GM18868 (cell line): Measurements from ENCODE around the gene FBXL19.

Experiments used
- ATAC-seq: cut with Tn5 transposase; IDR thresholded peaks from one replicate; pipeline ENCODE4 v1.9.1; 2021; ENCODE audit warnings: mild to moderate bottlenecking, moderate library complexity; ENCODE audit not compliant: unreplicated experiment

FBXL19 gene

DNA sequence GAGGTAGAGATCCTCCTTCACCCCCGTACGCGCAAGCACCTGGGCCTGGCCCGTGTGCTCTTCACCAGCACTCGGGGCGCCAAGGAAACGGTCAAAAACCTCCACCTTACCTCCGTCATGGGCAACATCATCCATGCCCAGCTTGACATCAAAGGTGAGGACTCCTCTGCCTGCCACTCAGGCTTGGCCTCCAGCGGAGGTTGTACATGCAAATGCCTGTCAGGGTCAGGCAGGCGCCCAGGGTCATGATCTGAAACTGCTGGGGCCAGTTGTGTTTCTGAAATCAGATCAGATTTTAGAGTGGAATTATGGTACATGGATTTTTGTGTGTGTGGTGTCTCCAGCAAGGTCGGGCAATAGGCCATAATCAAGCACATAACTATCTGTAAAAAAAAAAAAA, 38.0 kb downstream of the FBXL19 start:
- ATAC-seq = no peak

DNA sequence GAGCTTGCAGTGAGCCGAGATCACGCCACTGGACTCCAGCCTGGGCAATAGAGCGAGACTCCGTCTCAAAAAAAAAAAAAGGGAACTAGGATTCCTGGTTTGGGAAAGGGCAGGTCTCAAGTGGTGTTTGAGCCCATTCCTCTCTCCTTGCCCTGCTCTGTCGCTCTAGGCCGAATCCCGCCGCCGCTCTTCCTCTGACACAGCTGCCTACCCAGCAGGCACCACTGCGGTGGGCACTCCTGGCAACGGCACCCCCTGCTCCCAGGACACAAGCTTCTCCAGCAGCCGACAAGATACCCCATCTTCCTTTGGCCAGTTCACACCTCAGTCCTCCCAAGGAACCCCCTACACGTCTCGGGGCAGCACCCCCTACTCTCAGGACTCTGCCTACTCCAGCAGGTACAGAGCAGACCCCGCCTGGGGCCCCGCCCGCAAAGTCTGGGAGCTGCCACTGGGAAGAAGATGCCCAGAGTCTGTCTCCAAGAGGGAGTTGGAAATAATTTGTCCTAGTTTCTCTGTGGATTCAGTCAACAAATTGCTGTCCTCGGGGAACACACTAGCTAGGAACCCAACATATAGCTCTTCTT, 40.6 kb downstream of the FBXL19 start:
- ATAC-seq = no peak

DNA sequence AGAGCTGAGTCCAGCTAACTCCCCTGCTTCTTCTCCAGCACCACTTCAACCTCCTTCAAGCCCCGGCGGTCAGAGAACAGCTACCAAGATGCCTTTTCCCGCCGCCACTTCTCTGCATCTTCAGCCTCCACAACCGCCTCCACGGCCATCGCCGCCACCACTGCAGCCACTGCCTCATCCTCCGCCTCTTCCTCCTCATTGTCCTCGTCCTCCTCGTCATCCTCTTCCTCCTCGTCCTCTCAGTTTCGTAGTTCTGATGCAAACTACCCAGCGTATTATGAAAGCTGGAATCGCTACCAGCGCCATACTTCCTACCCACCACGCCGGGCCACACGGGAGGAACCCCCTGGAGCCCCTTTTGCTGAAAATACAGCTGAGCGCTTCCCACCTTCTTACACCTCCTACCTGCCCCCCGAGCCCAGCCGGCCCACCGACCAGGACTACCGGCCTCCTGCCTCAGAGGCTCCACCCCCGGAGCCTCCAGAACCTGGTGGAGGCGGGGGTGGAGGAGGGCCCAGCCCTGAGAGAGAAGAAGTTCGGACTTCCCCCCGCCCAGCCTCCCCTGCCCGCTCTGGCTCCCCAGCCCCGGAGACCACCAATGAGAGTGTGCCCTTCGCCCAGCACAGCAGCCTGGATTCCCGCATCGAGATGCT, 41.3 kb downstream of the FBXL19 start:
- ATAC-seq = no peak

DNA sequence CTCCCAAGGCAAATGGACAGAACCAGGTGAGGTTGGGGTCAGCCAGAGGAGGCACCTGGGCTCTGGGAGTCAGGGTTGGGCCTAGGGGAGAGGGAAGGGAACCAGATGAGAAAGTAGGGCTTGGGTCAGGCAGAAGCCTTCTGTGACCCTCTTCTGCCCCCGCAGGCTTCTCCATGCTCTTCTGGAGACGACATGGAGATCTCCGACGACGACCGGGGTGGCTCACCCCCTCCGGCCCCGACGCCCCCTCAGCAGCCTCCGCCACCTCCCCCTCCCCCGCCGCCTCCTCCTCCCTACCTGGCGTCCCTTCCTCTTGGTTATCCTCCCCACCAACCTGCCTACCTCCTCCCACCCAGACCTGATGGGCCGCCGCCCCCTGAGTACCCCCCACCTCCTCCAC, 42.1 kb downstream of the FBXL19 start:
- no peak for ATAC-seq

DNA sequence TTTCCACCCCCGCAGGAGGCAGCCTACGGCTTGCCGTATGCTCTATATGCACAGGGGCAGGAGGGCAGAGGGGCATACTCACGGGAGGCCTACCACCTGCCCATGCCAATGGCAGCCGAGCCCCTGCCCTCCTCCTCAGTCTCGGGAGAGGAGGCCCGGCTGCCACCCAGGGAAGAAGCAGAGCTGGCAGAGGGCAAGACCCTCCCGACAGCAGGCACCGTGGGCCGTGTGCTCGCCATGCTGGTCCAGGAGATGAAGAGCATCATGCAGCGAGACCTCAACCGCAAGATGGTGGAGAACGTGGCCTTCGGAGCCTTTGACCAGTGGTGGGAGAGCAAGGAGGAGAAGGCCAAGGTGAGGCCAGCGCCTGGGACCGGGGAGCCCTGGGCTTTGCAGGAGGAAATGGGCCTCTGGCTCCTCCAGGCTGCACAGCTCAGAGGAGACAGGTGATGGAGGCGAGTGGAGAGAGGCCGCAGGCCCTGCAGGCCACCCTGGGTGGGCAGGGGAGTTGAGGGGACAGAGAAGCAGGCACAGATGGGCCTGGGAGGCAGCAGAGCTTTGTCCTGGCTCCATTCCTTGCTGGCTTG, 42.8 kb downstream of the FBXL19 start:
- no peak for ATAC-seq

DNA sequence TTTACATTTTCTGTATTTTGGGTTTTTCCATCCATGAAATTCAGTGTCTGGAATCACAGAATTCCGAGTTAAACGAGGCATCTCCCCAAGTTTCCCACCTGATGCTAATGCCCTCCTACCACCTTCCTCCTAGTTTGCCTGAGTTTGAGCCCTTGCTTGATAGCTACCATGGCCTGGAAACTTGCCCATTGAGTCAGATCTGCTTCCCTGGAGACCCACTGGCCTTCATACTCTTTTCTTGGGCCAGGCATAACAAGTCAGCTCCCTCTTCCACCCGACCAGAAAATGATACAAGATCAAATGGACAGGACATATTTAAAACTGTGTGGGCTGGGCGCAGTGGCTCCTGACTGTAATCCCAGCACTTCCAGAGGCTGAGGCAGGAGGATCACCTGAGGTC, 44.4 kb downstream of the FBXL19 start:
- ATAC-seq = no peak

DNA sequence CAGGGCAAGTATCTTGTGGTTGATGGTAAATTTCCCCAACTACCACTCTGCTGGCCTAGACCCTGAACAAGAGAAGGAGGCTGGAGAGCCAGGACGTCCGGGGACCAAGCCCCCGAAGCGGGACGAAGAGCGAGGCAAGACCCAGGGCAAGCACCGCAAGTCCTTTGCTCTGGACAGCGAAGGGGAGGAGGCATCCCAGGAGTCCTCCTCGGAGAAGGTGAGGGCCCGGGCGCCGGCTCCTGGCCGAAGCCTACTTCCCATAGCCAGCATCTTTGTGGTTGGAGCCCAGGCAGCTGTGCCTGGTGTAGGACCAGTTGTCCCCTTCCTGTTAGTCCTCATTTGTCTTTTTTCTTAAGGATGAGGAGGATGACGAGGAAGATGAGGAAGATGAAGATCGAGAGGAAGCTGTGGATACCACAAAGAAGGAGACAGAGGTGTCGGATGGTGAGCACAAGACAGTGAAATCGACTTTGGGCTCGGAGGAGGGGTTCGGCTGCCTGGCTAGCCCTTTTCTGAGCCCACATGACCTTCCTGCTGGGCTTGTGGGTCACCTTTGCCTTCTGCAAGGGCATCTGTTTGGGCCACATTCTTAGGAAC, 46.0 kb downstream of the FBXL19 start:
- no peak for ATAC-seq

DNA sequence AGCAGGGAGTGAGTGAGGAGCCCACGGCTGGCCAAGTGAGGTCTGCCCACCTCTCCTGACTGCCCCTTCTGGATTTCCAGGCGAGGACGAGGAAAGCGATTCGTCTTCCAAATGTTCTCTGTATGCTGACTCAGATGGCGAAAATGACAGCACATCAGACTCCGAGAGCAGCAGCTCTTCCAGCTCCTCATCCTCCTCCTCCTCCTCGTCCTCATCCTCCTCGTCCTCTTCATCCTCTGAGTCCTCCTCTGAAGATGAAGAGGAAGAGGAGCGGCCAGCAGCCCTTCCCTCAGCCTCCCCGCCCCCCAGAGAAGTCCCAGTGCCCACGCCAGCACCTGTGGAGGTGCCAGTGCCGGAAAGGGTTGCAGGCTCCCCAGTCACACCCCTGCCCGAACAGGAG, 47.9 kb downstream of the FBXL19 start:
- ATAC-seq = no peak

DNA sequence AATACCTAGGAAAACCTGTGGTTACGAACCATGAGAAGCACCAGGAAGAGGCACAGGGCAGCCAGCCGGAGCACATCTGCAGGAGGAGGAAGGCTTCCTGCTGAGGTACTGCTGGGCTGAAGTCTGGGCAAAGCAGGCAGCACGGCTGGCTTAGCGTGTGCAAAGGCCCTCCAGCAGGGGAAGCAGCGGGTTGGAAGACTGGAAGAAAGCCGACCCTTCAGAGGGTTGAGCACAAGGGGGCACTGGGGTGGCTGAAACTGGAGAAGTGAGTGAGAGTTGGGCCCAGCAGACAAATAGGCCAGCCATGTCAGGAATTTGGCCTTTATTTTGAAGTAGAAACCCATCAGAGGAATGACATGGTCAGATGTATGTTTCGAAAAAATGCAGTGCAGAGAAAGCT, 49.5 kb downstream of the FBXL19 start:
- no peak for ATAC-seq

DNA sequence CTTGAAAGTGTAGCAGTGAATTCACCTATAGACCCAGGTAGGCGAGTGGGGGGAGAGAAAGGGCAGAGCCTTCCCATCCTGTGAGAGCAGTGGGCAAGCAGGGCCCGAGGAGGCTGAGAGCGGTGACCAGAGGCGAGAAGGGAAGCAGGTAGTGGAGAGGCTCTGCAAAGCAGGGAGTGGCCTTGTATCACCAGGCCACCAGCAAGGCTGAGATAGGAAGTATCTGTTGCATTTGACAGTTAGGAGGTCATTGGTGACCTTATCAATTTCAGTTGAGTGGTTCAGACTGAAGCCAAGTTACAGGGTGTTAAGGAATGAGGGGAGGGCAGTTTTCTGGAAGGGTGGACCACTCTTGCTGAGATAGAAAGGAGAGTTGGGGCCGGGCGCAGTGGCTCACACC, 51.0 kb downstream of the FBXL19 start:
- no peak for ATAC-seq

DNA sequence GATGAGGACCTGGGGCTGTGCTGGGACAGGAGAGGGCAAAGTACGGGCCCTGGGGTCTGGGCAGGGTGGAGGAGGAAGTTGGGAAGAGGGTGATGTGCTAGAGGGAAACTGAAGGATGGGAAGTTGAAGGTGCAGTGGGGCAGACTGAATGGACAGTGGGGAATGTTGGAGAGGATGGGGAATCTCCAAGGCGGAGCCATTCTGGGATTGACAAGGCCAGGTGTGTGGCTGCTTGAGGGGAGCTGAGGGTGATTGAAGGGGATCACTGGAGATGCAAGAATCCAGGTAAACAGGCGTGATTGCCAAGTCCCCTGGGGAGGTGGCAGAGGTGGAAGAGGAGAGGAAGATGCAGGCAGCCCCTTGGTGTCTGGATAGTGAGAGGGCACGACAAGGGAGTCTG, 53.1 kb downstream of the FBXL19 start:
- no peak for ATAC-seq

DNA sequence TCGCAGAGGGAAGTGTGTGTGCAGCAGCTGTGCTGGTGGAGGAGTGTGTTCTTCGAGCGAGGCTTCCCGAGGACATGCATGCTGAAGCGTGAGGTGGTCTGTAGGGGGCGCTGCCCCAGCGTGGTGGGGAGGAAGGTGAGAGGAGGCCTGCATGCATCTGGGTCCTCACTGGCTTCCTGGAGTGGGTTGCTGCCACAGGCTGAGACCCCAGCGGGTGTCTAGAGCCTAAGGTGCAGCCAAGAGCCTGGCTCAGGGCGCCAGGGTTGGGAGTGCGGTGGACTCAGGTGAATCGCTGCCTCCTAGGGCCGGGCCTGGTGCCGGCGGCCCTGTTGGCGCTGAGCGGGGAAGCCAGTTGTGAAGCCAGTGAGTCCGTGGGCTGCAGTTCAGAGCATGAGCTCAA, 54.1 kb downstream of the FBXL19 start:
- ATAC-seq = no peak

DNA sequence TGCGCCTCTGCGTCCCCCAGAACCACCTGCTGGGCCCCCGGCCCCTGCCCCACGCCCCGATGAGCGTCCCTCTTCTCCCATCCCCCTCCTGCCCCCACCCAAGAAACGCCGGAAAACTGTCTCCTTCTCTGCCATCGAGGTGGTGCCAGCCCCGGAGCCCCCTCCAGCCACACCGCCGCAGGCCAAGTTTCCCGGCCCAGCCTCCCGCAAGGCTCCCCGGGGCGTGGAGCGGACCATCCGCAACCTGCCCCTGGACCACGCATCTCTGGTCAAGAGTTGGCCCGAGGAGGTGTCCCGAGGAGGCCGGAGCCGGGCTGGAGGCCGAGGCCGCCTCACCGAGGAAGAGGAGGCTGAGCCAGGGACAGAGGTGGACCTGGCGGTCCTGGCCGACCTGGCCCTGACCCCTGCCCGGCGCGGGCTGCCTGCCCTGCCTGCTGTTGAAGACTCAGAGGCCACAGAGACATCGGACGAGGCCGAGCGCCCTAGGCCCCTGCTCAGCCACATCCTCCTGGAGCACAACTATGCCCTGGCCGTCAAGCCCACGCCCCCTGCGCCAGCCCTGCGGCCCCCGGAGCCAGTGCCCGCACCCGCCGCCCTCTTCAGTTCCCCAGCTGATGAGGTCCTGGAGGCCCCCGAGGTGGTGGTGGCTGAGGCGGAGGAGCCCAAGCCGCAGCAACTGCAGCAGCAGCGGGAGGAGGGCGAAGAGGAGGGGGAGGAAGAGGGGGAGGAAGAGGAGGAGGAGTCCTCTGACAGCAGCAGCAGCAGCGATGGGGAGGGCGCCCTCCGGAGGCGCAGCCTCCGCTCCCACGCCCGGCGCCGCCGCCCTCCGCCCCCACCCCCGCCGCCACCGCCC, 56.0 kb downstream of the FBXL19 start:
- ATAC-seq = no peak

DNA sequence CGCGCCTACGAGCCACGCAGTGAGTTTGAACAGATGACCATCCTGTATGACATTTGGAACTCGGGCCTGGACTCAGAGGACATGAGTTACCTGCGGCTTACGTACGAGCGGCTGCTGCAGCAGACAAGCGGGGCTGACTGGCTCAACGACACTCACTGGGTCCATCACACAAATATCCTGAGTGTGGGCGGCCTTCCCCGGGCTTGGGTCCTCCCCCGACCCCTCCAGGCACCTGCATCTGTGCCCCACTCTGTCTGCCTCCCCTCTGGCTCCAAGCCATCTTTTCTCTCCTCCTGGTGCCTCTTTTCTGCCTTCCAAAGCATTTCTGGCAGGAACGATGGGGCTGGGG, 56.6 kb downstream of the FBXL19 start:
- ATAC-seq = no peak

DNA sequence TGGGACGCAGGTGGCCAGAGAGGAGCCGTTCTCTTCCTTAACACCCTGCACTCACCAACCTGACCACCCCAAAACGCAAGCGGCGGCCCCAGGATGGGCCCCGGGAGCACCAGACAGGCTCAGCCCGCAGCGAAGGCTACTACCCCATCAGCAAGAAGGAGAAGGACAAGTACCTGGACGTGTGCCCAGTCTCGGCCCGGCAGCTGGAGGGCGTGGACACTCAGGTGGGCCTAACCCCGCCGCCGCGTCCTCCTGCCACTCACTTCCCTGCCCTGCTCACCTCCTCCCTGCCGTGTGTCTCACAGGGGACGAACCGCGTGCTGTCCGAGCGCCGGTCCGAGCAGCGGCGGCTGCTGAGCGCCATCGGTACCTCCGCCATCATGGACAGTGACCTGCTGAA, 57.1 kb downstream of the FBXL19 start:
- ATAC-seq = no peak

DNA sequence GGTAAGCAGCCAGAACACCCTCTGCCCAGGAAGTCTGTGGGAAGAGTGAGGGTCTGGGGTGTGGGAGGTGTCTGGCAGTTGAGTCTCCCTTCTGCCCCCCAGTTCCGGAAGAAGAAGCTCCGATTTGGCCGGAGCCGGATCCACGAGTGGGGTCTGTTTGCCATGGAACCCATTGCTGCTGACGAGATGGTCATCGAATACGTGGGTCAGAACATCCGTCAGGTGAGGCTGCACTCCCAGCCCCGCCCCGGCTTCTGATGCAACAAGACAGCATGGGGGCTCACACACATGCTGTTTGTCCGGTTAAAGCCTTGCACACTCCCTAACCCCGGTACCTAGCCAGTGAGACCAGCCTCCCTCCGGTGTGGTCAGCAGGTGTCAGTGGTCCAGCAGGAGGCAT, 57.6 kb downstream of the FBXL19 start:
- no peak for ATAC-seq

DNA sequence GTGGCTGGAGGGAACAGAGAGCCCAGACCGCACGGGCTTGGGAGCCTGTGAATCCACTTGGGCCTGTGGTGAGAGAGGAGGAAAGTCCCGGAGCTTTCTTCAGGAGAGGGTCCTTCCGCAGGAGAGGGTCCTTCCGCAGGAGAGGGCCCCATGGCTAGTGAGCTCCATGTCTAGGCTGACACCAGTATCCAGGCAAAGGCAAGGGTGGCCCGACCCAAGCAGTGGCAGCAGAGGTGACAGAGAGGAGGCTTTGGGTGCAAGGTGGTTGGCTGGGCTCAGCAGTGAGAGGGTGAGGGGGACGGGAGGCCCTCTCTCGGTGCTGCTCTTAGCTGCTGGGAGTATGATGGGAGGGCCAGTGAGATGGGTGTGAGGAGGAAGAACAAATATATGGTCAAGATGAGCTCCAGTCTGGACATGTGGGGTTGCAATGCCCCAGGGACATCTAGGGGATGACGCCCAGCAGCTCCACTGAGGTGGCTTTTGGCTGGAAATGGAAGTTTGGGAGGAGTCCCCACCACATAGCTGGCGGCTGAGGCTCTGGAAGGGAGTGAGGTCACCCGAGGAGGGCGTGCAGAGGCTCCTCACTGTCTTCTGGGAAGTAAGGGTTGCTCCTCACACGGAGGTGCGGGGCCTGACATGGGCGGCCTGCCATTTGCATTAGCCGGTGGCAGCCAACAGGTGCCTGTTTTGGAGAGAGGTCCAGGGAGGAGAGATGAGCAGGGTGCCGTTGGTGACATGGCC, 59.3 kb downstream of the FBXL19 start:
- no peak for ATAC-seq

DNA sequence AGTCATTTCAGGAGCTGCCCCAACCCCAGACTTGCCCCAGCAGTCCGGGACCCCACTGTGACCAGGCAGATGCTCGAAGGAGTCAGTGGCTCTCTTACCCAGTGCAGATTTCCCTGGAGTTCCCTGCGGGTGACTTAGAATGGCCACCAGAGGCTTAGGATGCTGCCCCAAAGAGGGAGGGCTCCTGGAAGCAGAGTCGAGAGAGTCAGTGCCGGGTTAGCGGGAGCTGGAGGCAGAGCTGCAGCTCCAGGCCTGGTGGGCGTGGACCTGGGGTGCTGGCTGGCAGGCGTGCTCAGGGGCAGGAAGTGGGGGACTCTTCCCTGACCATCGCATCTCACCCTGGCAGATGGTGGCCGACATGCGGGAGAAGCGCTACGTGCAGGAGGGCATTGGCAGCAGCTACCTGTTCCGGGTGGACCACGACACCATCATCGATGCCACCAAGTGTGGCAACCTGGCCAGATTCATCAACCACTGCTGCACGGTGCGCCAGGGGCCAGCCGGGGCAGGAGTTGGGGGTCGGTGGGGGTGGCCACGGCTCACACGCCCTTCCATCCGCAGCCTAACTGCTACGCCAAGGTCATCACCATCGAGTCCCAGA, 60.0 kb downstream of the FBXL19 start:
- no peak for ATAC-seq

DNA sequence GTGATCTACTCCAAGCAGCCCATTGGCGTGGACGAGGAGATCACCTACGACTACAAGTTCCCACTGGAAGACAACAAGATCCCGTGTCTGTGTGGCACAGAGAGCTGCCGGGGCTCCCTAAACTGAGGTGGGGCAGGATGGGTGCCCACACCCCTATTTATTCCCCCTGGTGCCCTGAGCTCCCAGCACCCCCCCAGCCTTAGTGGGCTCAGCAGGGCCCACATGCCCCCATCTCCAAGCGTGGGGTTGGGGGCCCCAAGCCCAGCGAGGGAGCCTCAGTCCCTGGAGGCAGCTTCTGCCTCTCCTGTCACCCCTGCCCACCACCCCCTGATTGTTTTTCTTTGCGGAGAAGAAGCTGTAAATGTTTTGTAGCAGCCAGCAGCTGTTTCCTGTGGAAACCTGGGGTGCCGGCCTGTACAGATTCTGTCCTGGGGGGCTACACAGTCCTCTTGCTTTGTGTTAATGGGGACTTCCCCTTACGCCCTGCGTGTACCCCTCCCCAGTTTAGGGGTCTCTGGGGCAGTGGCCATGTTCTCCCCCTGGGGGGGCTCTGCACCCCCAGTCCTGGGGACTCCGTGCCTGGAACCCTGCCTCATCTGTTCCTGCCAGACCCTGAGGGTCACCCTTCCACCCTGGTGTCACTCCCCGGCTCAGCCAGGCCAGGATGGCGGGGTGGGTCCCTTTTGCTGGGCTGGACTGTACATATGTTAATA, 60.7 kb downstream of the FBXL19 start:
- no peak for ATAC-seq
